Measurements from ENCODE around the gene VCP.

The VCP gene

DNA sequence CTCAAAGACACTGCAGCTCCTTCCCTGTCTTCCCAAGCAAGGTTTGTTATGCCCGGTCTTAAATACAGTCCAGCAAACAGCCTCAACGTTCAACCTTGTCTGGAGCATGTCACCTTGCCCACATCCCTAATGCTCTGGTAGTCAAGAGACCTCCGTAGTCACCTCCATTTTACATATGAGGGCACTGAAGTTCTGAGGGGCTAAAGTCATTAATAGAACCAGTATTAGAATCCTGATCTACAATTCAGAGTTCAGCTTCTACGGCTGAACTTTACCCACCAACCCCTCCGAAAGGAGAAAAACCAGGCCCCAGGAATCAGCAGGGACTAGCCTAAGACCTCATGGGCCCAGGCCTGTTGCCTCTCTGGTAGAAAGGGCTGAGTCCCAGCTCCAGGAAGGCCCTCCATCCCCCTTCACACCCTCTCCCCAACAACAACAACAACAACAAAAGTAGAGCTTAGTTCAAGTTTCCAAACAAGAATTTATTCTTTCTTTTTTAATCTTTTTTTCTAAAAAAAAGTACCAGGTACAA lies 31.3 kb upstream of the VCP start:
- DNase-seq (ENCODE audit: low read depth) = no peak

DNA sequence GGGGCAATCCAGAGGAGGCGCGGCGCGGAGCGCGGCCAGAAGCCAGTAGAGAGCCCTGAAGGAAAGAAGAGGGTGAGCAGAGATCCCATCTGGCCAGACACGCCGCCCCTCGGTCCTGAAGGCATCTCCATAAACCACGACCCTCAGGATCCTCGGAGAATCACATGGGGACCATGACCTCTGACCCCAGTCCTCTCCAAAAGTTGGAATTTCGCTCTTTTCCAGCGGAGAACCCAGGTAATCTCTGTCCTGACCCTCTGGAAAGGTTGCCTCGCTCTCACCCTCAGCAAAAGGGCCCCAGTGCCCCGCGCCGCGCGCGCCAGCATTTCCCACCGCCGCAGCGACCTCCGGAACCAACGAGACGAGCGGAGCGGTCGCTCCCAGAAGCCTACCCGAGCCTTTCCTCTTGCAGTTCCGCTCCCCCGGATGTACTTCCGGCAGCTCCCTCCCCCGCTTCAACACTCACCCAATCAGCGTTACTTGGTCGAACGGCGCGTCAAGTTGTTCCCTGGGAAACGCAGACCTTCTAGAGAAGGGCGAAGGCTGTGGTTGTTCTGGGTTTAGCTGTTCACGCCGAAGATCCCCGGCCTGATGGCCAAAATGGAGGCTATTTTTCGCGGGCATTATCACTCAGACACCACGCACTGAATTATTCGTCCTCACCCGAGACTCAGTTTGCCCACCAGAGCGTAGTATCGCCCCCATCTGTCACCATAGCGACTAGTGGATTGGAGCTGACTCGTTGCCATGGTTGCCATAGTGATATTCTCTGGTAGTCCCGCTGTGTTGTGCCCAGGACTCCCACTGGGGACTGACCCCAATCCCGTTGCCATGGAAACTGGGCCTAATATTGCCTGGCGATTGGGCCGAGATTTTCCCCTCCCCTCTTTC lies 30.6 kb upstream of the VCP start, which contains the start of gene STOML2:
Gene STOML2, minus strand, starts transcription at position 363 of the 891 bp plus-strand sequence. Its CDS starts 37 bp downstream, at position 326.
- peak; percentile 90 for DNase-seq (ENCODE audit: low read depth)

DNA sequence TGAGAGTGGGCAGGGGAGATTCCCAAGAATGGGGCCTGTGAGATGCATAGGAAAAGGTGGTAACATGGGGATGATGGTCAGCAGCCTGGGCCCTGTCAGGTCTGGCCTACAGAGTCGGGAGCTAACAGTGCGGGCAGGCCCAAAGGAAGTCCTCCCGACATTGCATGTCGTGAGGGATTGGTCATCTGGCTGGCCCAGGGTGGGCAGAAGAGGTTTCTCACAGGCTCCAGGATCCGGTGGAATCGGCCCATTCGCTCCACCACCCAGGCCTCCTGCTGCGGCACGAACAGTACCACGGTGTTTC lies 30.0 kb upstream of the VCP start:
- DNase-seq (ENCODE audit: low read depth) = no peak

DNA sequence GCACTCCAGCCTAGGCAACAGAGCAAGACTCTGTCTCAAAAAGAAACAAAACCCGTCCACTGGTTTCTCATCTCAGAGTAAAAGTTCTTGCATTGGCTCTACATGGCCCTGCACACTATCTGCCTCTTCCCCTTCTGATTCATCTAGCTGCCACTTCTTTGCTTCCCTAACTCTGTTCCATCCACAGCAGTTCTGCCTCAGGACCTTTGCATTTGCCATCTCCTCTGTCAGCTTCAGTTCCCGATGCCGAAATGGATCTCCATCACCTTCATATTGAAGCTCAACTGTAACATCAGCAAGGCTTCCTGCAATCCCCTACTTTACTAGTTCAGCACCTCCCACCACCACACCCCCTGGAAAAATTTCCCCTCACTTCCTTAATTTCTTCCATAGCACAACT lies 25.1 kb upstream of the VCP start:
- no peak for DNase-seq (ENCODE audit: low read depth)

DNA sequence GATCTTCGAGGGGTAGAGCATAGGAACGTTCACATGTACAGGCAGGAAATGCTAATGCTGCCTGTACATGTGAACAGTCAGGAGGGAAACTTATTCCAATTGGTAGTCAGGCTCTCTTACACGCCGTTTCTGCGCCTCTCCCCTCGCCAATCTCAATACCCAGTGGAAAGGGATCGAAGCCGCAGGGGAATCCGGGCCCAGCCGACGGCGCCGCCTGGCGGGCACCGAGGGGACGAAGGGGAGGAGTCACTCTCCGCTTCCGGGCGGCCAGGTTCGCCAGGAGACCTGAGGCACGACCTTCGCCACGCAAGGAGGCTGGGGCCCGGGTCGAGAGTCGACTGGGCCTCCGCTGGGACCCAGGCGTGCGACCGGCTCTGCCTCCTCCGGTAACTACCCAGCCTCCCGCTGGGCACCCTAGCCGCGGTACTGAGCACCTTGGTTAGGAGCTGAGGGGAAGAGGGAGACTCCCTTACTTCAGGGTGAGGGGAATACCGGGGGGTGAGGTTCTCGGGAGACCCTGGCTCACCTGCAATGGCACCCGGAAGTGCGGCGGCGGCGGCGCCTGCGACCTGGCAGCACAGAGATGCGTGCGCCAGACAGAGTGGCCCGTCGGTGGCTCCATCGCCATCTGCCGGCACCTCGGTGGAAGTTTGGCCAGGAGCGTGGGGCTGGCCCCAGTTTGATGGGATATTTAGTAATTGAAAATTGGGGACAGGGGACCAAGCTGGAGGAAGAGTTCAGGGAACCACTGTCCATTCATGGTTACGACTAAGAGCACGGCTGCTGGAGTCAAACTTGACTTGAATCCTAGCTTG lies 23.8 kb upstream of the VCP start, which contains the start of gene PIGO:
Gene PIGO, minus strand, starts transcription at position 557 of the 815 bp plus-strand sequence. CDS start 1,026 bp downstream, outside the sequence.
- DNase-seq (ENCODE audit: low read depth) = peak; percentile 79

DNA sequence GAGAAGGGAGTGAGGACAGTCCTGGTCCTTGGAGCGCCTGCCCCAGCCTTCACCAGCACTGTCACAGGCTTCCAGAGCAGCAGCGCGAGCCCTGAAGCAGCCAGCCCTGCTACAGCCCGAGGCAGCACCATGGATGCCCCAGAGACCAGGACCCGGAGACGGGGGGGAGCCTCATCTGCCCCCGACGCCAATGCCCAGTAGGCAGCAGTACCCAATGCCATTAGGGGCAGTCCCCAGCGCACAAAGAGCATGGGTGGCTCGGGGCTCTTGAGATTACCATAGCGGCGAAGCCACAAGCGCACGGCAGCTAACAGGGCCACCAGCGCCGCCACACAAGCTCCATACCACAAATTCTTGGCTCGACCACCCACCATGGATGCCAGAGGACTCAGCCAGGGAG lies 19.1 kb upstream of the VCP start:
- no peak for DNase-seq (ENCODE audit: low read depth)

DNA sequence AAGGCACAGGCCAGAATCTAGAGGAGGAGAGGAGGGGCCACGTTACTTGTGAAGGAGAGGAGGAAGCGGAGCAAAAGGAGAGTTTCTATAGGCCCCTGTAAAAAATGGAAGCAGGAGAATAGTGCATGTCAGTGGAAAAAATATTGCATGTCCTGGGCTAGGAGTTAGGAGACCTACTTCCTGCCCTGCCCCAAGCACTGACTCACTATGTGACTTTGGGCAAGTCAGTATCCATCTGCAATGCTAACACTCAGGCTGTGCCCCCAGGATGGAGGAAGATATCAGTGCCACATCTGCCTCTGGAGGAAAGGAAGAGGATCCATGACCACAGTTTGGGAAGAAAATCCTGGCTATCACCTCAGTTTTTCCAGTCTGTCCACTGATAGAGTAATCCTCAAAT lies 17.0 kb upstream of the VCP start:
- no peak for DNase-seq (ENCODE audit: low read depth)

DNA sequence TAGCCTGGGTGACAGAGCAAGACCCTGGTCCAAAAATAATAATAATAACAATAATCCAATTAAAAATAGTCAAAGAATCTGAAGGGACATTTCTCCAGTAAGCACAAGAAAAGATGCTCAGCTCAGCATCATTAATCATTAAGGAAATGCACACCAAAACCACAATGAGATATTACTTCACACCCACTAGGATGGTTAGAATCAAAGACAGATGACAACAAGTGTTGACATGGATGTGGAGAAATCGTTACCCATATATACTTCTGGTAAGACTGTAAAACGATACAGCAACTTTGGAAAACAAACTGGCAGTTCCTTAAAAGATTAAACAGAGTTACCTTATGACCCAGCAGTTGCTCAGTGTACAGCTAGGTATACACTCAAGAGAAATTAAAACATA lies 12.7 kb upstream of the VCP start:
- DNase-seq (ENCODE audit: low read depth) = no peak

DNA sequence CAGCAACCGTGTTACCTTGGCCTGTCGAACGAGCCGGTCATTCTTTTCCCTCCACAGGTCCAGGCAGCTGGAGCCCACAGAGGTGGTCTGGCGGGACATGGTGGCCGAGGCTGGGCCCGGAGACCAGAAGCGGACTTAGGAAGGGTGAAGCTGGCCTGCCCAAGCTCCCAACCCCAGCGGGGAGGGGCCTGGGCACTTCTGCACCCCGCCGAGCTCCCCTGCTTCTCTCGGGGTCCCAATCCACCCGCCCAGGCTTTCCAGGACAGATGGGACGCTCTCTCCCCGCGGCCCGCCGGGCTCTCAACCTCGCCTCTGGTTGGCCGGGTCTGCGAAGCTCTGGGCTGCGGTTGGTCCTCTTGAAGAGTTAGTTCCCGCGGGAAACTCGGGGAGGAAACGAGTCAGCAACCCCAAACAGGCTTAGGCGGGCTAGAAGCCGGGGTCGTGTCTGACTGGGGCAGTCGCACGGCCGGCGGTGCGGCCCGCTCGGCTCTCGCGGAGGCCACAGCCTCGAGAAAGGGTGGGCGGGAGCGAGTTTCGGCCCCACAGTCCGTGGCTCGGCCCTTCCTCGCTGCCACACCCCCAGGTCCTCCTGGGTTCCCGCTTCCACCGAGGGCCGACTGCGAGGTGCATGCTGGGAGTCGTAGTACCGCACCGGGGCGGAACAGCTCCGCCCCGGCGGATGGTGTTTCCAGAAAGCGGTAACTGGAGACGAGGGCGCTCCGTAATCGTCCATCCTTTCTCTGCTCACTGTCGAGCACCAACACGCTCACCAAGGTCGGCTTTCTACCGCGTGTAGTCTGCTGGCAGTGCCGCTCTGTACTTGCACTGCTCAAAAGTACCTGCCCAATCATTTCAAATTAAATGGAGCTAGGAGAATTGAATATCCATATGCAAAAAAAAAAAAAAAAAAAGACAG lies 7.3 kb upstream of the VCP start, which contains the start of gene FANCG:
Gene FANCG, minus strand, starts transcription at position 517 of the 916 bp plus-strand sequence. Its CDS starts 418 bp downstream, at position 99.
- peak; percentile 67 for DNase-seq (ENCODE audit: low read depth)

DNA sequence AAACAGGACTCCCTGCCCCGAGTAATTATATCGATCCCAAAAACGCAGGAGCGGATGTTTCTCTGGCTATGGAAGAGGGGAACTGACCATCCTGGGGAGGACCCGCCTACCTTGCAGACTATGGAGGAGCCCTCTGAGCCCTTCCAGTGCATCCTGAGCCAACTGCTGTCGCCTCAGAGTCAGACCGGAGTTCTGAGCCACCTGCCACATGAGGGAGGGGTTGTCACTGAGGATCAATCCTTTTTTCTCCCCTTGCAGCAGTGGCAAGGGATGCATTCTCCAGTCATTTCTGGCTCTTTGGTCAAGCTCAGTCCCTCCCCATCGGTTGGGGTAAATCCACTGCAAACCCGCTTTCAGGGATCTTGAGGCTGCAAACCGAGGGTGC lies 6.6 kb upstream of the VCP start:
- DNase-seq (ENCODE audit: low read depth) = no peak

DNA sequence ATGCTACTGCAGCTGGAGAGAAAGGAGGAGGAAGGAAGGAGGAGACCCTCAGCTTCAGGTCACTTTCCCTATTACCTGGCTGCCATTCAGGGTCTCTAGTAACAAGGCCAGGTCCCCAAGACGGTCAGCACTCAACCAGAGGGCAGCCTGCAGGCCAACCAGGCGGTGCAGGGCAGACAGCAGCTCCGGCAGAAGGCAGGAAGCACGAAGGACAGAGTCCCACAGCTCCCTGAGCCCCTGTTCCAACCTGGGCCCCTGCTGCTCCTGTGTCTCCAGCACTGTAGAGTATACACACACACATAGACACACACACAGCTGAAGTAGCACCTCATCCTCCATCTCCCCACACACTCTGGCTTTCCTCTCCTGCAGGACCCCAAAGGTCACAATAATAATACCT lies 5.6 kb upstream of the VCP start:
- DNase-seq (ENCODE audit: low read depth) = no peak

DNA sequence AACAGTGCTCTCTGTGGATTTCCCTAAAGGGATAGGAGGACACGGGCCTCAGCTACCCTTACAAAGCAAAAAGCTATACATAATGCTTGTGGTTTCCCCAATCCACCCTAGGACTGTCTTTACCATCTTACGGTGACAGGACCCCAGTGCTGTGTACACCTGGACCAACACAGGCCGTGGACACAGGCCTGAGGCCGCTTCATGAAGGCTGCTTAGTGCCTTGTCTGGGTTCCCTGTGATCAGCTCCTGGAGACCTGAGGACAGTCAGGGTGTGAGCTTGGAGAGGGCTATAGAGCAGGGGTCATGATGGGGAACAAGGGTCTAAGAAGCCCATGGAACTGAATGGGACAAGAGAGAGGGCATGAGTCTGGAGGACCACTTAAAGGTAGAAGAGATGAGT lies 4.4 kb upstream of the VCP start:
- DNase-seq (ENCODE audit: low read depth) = no peak

DNA sequence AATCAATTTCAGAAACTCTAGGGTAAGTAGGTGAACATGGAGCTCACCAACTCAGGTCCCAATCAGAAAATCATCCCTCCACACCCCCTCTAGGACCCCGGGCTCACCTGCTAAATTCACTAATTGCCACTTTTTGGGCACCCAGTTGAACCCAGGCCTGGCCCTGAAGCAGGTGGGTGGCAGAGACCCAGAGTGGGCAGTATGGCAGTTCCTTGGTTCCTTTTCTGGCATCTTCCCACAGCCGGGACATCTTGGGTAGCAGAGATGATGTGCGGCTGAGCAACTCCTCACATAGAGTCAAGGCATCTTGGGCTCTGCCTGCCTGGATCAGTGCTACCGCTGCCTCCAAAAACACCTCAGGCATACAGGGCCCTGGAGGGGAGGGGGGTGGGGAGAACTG lies 2.9 kb upstream of the VCP start:
- no peak for DNase-seq (ENCODE audit: low read depth)

DNA sequence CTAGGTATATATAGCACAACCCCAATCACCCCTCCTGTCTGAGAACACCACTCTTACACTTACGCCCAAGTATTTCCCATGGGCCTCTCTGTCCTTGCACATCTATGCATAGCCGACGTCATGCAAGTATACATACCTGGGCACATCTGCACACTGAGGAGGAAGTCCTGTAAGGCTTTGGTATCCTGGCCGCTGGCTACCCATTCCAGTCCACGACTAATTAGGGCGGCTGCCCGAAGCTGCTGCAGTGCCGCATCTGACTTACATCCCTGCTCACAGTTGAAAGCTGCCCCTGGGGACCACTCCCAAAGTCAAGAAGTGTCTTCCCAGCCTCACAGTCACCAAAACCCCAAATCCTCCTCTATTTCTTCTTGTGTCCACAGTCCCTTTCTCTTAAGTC lies 2.4 kb upstream of the VCP start:
- no peak for DNase-seq (ENCODE audit: low read depth)

DNA sequence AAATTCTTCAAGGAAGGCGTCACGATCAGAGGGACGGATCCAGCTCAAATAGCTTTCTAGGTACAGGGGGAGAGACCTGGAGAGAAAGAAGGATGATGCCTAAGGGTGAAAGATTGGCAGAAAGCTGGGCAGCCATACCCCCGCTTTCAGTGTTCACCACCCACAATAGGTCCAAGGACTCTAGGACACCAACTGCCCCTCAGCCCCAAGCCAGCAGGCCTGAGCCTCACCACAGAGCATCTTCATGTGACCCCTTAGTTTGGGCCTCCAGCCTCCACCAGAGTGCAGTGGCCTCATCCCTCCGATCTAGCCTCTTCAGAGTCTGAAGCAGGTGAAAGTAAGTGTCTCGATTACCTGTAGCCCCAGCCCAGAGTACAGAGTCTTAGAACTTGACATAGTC lies 1.7 kb upstream of the VCP start:
- DNase-seq (ENCODE audit: low read depth) = no peak

DNA sequence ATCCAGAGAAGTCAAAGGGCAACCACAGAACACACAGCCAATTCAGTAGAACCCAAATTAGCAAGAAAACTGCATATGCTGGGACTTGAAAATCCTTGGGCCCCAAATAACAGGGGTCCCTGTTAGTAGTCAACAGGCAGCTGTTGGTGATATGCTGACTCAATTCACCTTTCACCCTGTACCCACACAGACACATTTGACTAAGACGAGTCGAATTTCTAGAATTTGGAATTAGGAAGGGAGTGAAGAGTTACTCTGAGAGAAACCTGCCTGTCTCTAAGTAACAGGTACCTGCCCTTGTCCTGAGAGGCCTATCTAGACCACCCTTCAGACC lies 821 bp upstream of the VCP start:
- no peak for DNase-seq (ENCODE audit: low read depth)

DNA sequence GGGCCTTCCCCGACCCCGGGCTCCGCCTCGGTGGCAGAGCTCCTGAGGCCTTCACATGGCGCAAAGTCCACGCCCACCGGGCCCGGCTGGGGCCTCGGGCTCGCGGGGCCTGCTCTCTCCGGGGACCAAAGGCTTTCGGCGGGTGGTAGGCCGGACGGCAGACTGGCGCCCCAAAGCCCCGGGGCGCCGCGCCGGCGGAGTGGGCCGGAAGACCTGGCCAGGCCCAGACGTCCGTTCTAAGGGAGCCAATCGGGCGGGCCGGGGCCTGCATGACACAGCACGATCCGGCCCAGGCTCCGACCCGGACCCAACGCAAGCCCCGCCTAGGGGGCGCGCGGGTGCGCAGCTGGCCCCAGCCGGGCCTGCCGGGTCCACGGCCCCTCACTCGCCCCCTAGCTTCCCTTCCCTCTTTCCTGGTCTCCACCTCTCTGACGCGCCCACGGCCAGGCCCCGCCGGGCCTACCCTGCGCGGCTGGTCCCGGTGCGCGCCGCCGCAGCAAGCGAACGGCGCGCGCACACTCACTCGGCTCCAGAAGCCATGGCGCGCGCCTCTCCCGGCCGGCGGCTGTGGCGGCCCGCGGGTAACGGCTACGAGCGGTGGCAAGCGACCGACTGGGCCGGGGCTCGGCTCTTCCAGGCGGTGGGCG lies 488 bp downstream of the VCP start:
- peak; percentile 52 for DNase-seq (ENCODE audit: low read depth)

DNA sequence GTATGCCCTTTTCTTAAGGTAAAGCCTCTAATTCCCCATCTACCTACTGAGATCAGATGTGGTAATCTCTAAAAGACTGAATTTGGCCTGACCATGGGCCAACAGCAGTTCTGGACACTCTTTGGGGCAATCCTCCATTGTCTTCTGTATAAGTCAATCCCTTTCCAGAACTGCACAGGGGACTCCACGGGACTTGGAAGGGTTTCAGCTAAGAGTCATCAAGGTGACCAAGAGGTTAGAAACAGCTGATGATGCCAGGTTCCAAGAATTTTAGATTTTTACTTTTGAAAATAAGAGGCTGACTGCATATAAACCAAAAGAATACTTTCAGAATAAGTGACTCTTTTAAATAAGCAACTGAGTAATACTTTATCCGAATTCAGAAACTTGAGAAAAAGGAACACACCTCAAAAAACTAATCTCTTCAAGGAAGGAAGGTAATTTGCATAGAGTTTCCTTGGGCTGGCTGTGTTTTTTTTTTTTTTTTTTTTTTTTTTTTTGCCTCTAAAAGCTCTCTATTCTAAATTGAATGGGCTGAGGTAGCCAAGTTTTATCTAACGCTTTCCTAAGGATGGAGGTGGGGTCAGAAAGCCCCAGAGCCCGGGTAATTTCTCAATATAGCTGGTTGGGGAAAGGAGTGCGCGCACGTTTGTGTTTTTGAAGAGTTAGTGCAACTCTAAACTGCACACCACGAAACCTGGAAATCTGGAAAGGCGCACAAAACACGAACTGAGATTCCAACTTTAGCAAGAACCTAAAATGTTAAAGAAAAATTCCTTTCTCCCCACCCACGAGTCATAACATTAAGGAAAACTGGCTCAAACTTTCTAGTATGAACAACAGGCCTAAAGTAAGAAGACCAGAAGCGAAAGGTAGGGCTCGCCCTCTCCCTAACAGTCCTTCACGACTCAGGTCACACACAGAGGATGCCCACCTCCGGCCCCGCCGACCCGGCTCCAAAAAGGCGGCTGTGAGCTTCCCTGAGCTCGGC lies 1.3 kb downstream of the VCP start:
- DNase-seq (ENCODE audit: low read depth) = no peak

DNA sequence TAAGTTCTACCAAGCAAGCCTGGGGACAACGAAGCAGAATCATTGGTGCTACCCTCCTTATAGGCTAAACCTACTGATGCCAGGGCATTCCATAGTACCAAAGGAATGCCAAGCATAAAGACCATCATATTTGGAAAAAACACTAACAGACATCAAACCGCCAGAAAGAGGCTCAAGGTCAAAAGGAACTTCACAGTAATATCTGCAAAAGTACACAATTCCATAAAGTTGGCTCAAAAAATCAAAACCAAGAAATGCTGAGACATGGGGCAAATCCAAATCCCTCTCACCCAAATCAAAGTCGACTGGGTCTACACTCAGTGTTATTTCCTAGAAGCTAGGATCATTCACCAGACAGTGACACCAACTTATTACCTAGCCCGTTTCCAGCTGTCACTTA lies 3.4 kb downstream of the VCP start:
- DNase-seq (ENCODE audit: low read depth) = no peak

DNA sequence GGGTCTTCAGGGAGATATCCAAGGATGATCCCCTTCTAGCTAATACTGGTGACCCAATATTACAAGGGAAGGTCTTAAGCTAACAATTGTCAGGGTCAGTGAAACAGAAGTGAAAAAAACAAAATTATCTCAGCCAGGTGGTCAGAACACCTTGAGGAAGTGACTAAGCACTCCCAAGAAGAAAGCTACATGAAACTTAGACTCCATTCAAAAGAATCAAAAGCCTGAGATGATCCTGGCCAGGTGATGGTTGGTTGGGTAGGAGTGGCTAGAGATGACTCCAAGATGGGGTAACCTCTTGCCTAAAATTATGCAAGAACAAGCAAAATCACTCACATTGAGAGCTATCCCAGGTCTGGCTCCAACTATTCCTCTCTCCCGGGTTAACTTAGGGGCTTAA lies 5.4 kb downstream of the VCP start:
- DNase-seq (ENCODE audit: low read depth) = no peak
